Transverse colon (tissue), 4 donors: ENCODE data around the gene PLCL2. TPM values are rescaled to one million over a fixed set of nuclear protein-coding genes. Genes with fewer than 3 reads are reported as not detected.

ENCODE experiments used
- DNase-seq: peaks from one replicate; pipeline ENCODE4 v3.0.0-alpha.2; 2019
- H3K27ac ChIP-seq, 4 donors: fragments of 200-600 bp; sonication (generic); 2 replicates each; pipeline ENCODE4 v1.5.1; 2016 to 2018; ENCODE audit warnings: inconsistent platforms in 4 of 4
- H3K27me3 ChIP-seq: fragments of 200-600 bp; sonication (generic); 2 replicates; pipeline ENCODE4 v1.5.1; 2017; ENCODE audit warnings: inconsistent platforms
- H3K36me3 ChIP-seq, 4 donors: fragments of 200-600 bp; sonication (generic); 2 replicates each; pipeline ENCODE4 v1.5.1; 2017 to 2019; ENCODE audit warnings: inconsistent platforms in 4 of 4
- H3K4me1 ChIP-seq, 4 donors: fragments of 200-600 bp; sonication (generic); 2 replicates each; pipeline ENCODE4 v1.5.1; 2017 to 2020; ENCODE audit warnings: inconsistent platforms in 4 of 4
- H3K4me3 ChIP-seq, 4 donors: fragments of 200-600 bp; sonication (generic); 1 replicate in 1 of 4; 2 replicates in 3 of 4; pipeline versions ENCODE4 v1.5.1 to v1.6.1; 2017 to 2019; ENCODE audit warnings: inconsistent platforms in 4 of 4
- H3K9me3 ChIP-seq, 2 donors: fragments of 200-600 bp; sonication (generic); 2 replicates each; pipeline ENCODE4 v1.5.1; 2017 to 2019; ENCODE audit warnings: inconsistent platforms in 2 of 2
- EP300 ChIP-seq: sonication (generic); formaldehyde crosslinking; IDR thresholded peaks from one replicate; pipeline ENCODE4 v1.6.1; 2017; ENCODE audit warnings: antibody characterized with exemption, low read depth
- POLR2A ChIP-seq: fragments of 450-650 bp; IDR thresholded peaks from one replicate; pipeline ENCODE4 v1.6.1; 2016; ENCODE audit warnings: antibody characterized with exemption, mild to moderate bottlenecking, moderate library complexity
- POLR2AphosphoS5 ChIP-seq, 3 donors: sonication (generic); formaldehyde crosslinking; IDR thresholded peaks; one replicate each; pipeline ENCODE4 v1.6.1; 2016; ENCODE audit warnings: antibody characterized with exemption in 3 of 3
- WGBS, 2 donors: methylation state at CpG; one replicate each; pipeline ENCODE4 v1.1.5; 2018; ENCODE audit warnings: low coverage in 1 of 2; 5-methylcytosine and 5-hydroxymethylcytosine counted together
- in situ Hi-C, 4 donors: fragments of 200-750 bp; cut with MboI; loops; one replicate each; pipeline versions ENCODE4 v1.15.0 to v1.15.1; 2017; ENCODE audit warnings: low sequenced_read_pairs in 3 of 4, low pct_ligation_motif_present in 1 of 4, low pct_unique_long_range_greater_than_20kb in 1 of 4
- intact Hi-C: fragments of 100-400 bp; cut with DNase I; formaldehyde crosslinking; loops from one replicate; pipeline ENCODE4 v1.15.1; 2023; ENCODE audit warnings: low total_unique reads
- total RNA-seq, 4 donors: library from RNA; depleted of rRNA; stranded (reverse); fragments of >200 nt; gene quantifications; one replicate each; pipeline ENCODE4 v1.1.0, GENCODE V29; 2016
- TF ChIP-seq, protein P1 (sequence below), 5 experiments: fragments of 200-600 bp in 3 of 5; fragments of 450-650 bp in 2 of 5; sonication (generic) in 3 of 5; IDR thresholded peaks; 1 replicate in 2 of 5; 2 replicates in 3 of 5; pipeline ENCODE4 v1.5.1; 2016 to 2017; ENCODE audit warnings: antibody characterized with exemption in 5 of 5, inconsistent platforms in 3 of 5, mild to moderate bottlenecking in 2 of 5, moderate library complexity in 1 of 5

PLCL2 gene
- total RNA-seq, 4 donors from 2014 or later, result 17.2 to 41.4 (median 35.9) TPM

- H3K27ac ChIP-seq, result no peak overlapping the region
- TF ChIP-seq POLR2A, result no peak
- TF ChIP-seq, protein P1, sequence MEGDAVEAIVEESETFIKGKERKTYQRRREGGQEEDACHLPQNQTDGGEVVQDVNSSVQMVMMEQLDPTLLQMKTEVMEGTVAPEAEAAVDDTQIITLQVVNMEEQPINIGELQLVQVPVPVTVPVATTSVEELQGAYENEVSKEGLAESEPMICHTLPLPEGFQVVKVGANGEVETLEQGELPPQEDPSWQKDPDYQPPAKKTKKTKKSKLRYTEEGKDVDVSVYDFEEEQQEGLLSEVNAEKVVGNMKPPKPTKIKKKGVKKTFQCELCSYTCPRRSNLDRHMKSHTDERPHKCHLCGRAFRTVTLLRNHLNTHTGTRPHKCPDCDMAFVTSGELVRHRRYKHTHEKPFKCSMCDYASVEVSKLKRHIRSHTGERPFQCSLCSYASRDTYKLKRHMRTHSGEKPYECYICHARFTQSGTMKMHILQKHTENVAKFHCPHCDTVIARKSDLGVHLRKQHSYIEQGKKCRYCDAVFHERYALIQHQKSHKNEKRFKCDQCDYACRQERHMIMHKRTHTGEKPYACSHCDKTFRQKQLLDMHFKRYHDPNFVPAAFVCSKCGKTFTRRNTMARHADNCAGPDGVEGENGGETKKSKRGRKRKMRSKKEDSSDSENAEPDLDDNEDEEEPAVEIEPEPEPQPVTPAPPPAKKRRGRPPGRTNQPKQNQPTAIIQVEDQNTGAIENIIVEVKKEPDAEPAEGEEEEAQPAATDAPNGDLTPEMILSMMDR (IDR thresholded peaks at IDR 0.05), result no peak
- no peak for TF ChIP-seq EP300
- no peak for TF ChIP-seq POLR2AphosphoS5 (IDR thresholded peaks at IDR 0.05)
- DNase-seq, result no peak
- H3K36me3 ChIP-seq, result peaks cover 0 to 3% (median 0%) of the 10 kb centered on the region in 4 donors
- 76 to 87% methylated on average over 3 of the region's 3 CpGs for WGBS, 2 donors
- intact Hi-C loops, result no loop called here
- no peaks in the 10 kb centered on the region for H3K4me1 ChIP-seq
- no peak overlapping the region for H3K4me3 ChIP-seq
- H3K9me3 ChIP-seq, result no peaks in the 10 kb centered on the region
- H3K27me3 ChIP-seq, result no peaks in the 10 kb centered on the region
- in situ Hi-C loops, result no loop called here
Measured at GRCh38 chr3:17062736-17063135, 178.0 kb downstream of the PLCL2 start.

GRCh38 chr3:17063596-17063995 lies 178.8 kb downstream of the PLCL2 start:
- intact Hi-C loops, result no loop called here
- WGBS, 2 donors, result 83 to 99% methylated on average over 2 to 3 of the region's 3 CpGs
- peaks cover 0 to 7% (median 0%) of the 10 kb centered on the region in 4 donors for H3K36me3 ChIP-seq
- H3K4me1 ChIP-seq, result no peaks in the 10 kb centered on the region
- H3K27me3 ChIP-seq, result no peaks in the 10 kb centered on the region
- H3K9me3 ChIP-seq, result no peaks in the 10 kb centered on the region
- H3K4me3 ChIP-seq, result no peak overlapping the region
- DNase-seq, result no peak
- in situ Hi-C loops, result no loop called here
- TF ChIP-seq EP300, result no peak
- no peak for TF ChIP-seq POLR2AphosphoS5 (IDR thresholded peaks at IDR 0.05)
- no peak for TF ChIP-seq POLR2A
- TF ChIP-seq, protein P1 (IDR thresholded peaks at IDR 0.05), result no peak
- H3K27ac ChIP-seq, result no peak overlapping the region

GRCh38 chr3:17065315-17065714 lies 180.6 kb downstream of the PLCL2 start:
- no peak for TF ChIP-seq POLR2A
- TF ChIP-seq POLR2AphosphoS5 (IDR thresholded peaks at IDR 0.05), result no peak
- TF ChIP-seq EP300, result no peak
- TF ChIP-seq, protein P1 (IDR thresholded peaks at IDR 0.05), result no peak
- no peak overlapping the region for H3K4me3 ChIP-seq
- no peak for DNase-seq
- no peak overlapping the region for H3K27ac ChIP-seq
- H3K9me3 ChIP-seq, result no peaks in the 10 kb centered on the region
- H3K36me3 ChIP-seq, result peaks cover 0 to 7% (median 0%) of the 10 kb centered on the region in 4 donors
- 71 to 83% methylated on average over 2 of the region's 2 CpGs for WGBS, 2 donors
- peaks cover 0 to 6% (median 2%) of the 10 kb centered on the region in 4 donors for H3K4me1 ChIP-seq
- no peaks in the 10 kb centered on the region for H3K27me3 ChIP-seq
- intact Hi-C loops (no loop called here), in situ Hi-C loops (no loop called here)

DNA sequence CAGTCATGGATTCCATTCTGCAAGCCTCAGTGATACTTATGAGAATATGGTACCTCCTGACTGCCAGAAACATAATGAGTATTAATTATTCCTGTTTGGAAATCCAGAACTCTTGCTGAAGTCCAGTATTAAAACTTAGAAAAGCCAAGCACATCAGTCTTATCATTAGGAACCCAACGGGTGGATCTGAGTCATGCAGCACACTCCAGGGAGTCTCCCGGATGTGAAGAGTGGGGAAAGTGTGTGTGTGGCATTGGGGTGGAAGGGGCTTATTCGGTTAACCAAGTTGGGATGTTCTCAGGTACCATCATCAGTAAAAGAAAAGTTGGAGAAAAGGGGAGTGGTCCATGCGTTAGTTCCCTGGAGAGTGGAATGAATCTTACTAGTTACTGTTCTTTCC lies 181.1 kb downstream of the PLCL2 start:
- 91 to 93% methylated on average over 1 to 4 of the region's 4 CpGs for WGBS, 2 donors

More for the DNA sequence above, 181.1 kb downstream of the PLCL2 start:
- in situ Hi-C loops (no loop called here), intact Hi-C loops (no loop called here)
- Histone ChIP-seq H3K9me3 (no peaks in the 10 kb centered on the region), H3K27me3 (no peaks in the 10 kb centered on the region), H3K4me1 (peaks cover 0 to 12% (median 5%) of the 10 kb centered on the region in 4 donors), H3K4me3 (no peak overlapping the region), H3K27ac (no peak overlapping the region), H3K36me3 (peaks cover 0 to 7% (median 0%) of the 10 kb centered on the region in 4 donors)
- DNase-seq, result no peak
- TF ChIP-seq, protein P1 (IDR thresholded peaks at IDR 0.05), result no peak
- TF ChIP-seq EP300 (no peak), POLR2A (no peak)
